Measurements from ENCODE around the gene SHC3.

DNA sequence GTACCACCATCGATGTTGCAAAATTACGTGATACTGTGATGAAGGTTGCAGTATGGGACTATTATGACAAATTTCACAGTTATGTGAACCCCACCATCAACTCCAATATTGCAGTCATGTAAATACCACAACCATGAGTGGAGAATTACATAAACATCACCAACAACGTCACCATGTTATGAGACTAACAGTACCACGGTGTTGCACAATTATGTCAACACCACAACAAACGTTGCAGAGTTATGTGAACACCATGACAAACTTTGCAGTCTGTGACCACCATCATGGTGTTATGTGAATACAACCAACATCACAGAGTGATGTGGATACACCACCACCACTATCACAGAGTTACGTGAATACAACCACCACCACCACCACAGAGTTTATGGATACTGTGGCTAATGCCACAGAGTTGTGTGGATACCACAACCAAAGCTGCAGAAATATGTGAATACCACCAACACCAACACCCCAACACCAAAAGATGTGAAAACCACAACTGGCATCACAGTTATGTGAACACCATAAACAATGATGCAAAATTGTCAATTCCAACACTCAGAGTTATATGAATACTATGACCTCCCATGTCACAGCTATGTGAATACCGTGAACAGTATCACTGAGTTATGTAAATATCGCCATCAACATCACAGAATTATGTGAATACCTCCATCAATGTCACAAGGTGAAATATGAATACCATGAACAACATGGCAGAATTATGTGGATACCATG, 62.4 kb downstream of the SHC3 start:
- TF ChIP-seq POLR2A (IDR thresholded peaks at IDR 0.05; ENCODE audit: low read length) (no peak), GATA1 (IDR thresholded peaks at IDR 0.05; ENCODE audit: low read depth, low read length) (no peak)

Measured in erythroblast (primary cell).